ENCODE results near the gene H2BW2. TPM values are rescaled to one million over a fixed set of nuclear protein-coding genes. Genes with fewer than 3 reads are reported as not detected.

Gene H2BW2
- not detected in 5 replicates for total RNA-seq (2022; extraction: Qiagen RNA extraction)

DNA sequence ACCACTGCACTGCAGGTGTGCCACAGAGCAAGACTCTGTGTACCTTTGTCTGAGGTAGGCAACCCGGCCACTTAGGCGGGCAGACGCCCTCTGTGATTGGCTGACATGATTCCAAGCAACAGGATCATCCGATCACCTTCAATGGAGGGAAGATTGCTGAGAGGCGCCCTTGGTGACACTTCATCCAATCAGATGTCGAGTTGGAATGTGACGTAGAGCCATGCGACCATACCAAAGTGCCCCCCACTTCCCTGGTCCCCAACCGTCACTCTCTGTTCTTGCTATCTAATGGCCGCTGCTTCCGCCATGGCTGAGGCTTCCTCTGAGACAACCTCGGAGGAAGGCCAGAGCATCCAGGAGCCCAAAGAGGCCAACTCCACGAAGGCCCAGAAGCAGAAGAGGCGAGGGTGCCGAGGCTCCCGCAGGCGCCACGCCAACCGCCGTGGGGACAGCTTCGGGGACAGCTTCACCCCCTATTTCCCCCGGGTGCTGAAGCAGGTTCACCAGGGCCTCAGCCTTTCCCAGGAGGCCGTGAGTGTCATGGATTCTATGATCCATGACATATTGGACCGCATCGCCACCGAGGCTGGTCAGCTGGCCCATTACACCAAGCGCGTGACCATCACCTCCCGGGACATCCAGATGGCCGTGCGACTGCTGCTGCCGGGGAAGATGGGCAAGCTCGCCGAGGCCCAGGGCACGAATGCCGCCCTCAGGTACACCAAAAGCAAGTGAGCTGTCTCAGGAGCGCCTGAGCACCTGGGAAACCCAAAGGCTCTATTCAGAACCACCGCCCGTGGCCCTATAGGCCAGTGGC, at the start of gene H2BW2:
H2BW2 (plus strand) TSS at position 268 of the 817 bp plus-strand sequence; CDS start at position 307, 39 bp downstream.

DNA sequence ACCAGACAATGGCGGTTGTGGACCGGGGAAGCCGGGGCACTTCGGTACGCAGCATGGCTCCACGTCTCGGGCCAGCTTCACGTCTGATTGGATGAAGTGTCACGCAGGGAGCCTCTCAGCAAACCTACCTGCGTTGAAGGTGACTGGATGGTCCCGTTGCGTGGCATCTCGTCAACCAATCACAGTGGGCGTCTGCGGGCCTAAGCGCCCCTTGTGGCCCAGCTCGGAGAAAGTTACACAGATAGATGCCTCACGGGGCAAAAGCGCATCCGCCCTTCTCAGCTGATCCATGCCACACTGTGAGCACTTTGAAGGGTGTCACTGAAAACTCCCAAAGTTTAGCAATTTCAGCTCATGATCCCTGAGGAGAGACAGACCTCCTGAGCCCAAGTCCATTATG, 26.1 kb upstream of the H2BW2 start, which contains the start of gene H2BW1:
H2BW1 (minus strand) TSS at position 103 of the 400 bp plus-strand sequence. CDS start 132 bp downstream, outside the sequence.

DNA sequence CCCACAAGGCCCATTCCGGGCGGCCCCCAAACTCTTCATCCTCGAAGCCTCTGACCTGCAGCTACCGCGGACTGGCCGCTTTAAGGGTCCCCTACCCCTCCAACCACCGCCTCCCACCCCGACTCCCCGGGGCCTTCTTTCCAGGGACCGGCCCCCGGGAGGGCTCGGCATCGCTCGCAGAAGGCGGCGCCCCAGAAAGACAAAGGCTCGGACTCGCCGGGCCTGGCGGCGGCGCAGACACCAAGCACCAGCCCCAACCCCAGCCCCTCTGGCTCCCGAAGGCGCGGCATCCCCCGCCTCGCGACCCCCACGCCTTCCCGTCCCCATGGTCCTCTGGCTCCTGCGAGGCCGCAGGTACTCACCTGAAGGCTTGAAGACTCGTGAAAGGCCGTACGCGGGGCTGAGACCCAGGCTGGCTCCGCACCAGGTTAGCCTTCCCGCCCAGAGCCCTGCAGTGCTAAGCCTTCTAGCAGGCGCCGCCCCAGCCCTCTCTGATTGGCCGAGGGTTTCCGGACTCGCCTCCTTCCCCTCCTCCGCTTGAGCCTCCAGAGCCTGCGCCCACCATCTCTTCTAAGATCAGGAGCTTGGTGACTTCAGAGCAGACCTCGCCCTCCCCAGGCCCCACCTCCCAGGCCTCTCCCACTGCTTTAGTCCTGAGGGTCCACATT, 36.2 kb downstream of the H2BW2 start, which contains the start of gene TMSB15C:
TMSB15C (minus strand) TSS at position 459 of the 668 bp plus-strand sequence.

Other genes starting within 250 kb of the H2BW2 start
- 0.04 TPM in 1 of 5 replicates, not detected in the others for gene RAB9B, start 207.7 kb upstream of the H2BW2 start, total RNA-seq (2022; extraction: Qiagen RNA extraction)
- 5.0 to 8.8 TPM (median 6.9 TPM) in 5 replicates for gene TMSB15B, start 77.3 kb upstream of the H2BW2 start, total RNA-seq (2022; extraction: Qiagen RNA extraction)
- gene H2BW1, start 26.2 kb upstream of the H2BW2 start, total RNA-seq (2022; extraction: Qiagen RNA extraction), result not detected in 5 replicates
- 0.07 to 0.33 TPM (median 0.23 TPM) in 4 of 5 replicates, not detected in the other for gene TMSB15C, start 36.3 kb downstream of the H2BW2 start, total RNA-seq (2022; extraction: Qiagen RNA extraction)
- 0.14 to 0.25 TPM in 2 of 5 replicates, not detected in the others for gene ZCCHC18, start 72.6 kb downstream of the H2BW2 start, total RNA-seq (2022; extraction: Qiagen RNA extraction)
- gene SLC25A53, start 117.1 kb downstream of the H2BW2 start, total RNA-seq (2022; extraction: Qiagen RNA extraction), result 3.8 to 4.9 TPM (median 4.4 TPM) in 5 replicates
- gene FAM199X, start 126.5 kb downstream of the H2BW2 start, total RNA-seq (2022; extraction: Qiagen RNA extraction), result 13.8 to 18.8 TPM (median 17.5 TPM) in 5 replicates
- gene ESX1, start 215.0 kb downstream of the H2BW2 start, total RNA-seq (2022; extraction: Qiagen RNA extraction), result 0.10 to 0.11 TPM in 2 of 5 replicates, not detected in the others